Fibroblast of skin of back (primary cell): ENCODE results near the gene VEGFA.

ENCODE experiments used
- DNase-seq: peaks from one replicate; pipeline ENCODE4 v3.0.0-alpha.2; 2013

Gene VEGFA

DNA sequence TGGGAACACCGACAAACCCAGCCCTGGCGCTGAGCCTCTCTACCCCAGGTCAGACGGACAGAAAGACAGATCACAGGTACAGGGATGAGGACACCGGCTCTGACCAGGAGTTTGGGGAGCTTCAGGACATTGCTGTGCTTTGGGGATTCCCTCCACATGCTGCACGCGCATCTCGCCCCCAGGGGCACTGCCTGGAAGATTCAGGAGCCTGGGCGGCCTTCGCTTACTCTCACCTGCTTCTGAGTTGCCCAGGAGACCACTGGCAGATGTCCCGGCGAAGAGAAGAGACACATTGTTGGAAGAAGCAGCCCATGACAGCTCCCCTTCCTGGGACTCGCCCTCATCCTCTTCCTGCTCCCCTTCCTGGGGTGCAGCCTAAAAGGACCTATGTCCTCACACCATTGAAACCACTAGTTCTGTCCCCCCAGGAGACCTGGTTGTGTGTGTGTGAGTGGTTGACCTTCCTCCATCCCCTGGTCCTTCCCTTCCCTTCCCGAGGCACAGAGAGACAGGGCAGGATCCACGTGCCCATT, 15.3 kb downstream of the VEGFA start:
- DNase-seq, result no peak

DNA sequence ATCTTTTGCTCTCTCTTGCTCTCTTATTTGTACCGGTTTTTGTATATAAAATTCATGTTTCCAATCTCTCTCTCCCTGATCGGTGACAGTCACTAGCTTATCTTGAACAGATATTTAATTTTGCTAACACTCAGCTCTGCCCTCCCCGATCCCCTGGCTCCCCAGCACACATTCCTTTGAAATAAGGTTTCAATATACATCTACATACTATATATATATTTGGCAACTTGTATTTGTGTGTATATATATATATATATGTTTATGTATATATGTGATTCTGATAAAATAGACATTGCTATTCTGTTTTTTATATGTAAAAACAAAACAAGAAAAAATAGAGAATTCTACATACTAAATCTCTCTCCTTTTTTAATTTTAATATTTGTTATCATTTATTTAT, 15.9 kb downstream of the VEGFA start:
- DNase-seq, result no peak

DNA sequence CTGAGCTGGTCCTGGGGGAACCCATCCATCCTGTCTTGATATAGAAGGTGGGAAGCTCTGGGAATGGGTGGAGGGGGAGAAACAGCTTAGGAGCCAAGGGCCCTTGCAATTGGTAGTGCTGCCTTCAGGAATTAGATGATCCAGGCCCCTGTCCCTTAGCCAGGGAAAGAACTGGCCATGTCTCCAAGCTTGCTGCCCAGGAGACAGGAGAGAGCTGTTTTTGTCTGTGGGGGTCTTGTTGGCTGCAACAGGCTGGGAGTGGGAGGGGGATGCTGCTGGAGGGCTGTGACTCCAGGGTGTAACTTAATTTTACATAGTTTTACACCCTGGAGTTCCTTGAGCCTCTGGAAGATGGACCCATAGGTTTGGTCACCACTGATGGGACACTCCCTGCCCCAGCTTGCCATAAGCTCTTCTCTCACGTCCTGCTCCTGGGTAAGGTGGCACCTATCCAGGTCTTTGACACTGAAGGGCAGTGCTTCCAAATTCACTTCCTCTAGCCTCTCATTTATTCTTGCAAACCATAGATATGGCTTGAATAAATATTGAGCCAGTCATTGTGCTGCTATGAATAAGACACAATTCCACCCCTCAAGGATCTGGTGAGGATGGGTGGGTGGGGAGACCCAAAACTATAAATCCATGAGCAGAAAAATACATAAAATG, 16.8 kb downstream of the VEGFA start:
- peak; percentile 27 for DNase-seq

DNA sequence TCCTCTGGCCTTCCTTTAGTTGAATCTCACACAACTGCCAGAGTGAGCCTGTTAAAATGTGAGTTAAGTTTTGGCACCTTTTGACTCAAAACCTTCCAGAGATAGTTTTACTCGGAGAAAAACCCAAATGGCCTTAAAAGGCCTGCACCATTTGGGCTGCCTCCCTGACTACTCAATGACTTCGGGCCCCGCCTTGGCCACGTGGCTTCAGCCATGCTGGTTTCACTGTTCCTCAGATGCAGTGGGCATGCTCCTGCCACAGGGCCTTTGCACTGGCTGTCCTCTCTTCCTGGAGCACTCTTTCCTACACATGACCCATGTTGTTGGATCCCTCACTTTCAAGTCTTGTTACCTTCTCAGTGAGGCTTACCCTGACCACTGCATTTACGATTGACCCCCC, 18.3 kb downstream of the VEGFA start:
- peak; percentile 25 for DNase-seq

DNA sequence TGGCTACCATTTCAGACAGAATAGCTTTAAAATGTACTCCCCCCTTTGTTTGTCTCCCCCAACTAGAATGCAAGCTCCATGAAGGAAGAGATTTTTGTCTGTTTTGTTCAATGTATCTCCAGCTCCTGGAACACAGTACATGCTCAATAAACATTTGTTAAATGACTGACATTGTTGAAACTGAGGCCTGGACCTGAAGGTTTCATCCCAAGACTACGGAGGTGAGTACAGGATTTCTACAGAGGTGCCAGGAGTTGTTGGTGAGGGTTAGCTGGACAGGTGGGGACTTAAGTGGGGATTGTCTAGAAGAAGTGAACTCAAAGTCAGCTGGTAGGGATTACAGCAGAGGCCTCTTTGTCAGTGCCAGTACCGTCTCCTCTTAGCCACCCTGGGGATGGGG, 19.4 kb downstream of the VEGFA start:
- DNase-seq, result no peak

DNA sequence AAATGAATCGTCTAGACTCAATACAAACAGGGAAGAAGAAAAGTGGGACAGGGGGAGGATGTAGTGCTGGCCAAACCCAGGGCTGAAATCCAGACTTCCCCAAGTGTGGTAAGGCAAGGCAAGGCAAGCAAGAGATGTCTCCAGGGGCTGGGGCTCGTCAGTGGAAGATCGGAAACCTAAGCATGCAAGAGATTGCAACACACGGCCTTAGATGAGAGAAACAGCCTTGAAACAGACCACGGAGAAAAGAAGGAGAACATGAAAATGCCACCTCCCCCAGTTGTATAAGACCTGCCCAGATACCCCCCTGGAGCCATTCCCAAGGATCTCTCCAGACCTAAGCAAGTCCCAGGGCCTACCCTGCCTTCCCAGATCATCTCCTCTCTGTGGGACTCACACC, 20.0 kb downstream of the VEGFA start:
- peak; percentile 33 for DNase-seq

DNA sequence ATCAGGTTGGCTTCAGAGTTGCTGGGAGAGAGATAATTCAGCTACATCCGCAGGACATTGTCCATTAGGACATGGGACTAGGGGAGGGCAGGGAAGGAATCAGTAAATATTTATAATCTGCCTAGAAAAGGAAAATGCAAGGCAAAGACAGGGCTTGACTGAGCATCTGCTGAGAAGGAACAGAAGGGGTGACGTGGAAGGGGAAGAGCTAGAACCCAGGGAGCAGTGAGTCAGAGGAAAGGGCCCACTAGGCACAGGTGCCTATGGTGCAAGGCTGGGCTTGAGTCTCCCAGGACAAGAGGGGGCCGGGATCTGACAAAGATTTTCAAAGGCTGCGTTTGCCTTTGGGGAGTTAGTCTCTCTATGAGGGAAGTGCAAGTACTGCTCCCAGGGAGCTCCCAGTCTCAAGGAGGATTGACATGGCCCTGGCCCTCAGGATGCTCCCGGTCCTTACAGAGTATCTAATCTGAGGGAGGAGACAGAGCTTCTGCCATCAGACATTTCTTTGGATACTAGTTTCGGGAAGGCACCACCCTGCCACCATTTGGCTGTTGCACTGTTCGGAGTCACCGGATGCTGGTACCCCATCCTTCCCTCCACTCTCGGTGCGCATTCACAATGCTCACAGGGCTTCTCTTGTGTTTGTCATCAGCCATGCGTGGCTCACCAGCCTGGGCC, 21.9 kb downstream of the VEGFA start:
- no peak for DNase-seq

DNA sequence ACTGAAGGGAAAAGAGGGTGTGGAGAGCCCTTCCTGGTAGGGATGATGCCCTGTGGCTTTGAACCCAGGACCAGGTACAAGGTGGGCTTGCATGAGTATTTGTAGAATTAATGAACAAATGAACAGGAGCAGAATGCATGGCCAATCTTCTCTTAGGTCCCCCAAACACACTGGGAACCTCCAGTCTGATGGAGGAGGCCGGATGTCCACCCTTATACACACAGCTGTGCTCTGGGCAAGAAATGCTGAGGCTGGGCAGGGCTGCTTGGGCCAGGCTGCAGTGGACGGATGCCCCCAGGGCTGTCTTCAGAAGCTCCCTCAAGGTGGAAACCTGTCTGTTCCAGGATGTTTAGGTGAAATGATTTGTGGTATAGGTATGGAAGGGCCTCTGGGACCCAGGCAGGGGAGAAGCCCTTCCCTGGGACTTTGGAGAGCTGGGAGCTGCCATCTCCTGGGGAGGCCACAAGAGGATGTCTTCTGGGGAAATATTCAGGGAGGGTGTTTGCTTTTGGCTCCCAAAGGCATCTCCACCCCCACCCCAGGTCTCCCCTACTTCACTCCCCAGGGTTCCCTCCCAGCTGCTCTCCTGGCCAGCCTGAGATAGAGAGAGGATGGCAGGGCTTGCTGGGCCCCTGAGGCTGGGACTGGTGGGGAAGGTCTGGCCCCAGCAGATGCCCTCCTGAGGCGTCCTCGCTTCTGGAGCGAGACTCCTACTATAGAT, 23.3 kb downstream of the VEGFA start:
- DNase-seq, result no peak

DNA sequence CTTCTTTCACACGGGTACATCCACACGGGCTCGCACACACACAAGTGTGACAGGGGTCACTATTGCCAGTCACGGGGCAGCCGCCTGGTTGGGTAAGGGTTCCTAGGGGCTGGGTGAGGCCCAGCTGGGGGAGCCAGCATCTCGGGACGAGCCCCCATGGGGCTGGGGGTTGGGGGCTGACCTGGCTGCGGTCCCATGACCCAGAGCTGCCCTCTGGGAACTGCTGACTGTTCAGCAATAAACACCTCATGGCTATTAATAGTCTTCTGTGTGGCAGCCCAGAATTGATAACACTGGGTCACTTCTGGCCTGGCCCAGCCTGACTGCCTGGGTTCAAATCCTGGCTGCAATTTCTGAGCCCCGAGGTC, 23.8 kb downstream of the VEGFA start:
- DNase-seq, result no peak

DNA sequence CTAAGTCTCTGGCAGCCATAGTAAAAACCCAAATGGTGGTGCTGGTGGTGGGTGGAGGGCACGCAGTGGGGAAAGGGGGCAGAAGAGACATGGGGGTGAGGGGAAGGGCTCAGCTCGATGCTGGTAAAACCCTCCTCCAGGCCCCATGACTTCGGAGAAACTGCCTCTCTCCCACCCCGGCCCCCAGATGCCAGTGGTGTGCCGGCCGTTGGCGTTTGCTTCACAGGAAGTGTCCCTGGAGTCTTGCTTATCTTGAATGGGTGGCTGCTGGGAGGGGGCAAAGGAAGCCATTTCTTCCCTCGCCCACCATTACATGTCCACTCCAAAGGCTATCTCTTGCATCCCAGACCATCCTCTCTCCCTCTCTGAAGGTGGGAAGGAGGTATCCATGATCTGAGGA, 25.4 kb downstream of the VEGFA start:
- no peak for DNase-seq

DNA sequence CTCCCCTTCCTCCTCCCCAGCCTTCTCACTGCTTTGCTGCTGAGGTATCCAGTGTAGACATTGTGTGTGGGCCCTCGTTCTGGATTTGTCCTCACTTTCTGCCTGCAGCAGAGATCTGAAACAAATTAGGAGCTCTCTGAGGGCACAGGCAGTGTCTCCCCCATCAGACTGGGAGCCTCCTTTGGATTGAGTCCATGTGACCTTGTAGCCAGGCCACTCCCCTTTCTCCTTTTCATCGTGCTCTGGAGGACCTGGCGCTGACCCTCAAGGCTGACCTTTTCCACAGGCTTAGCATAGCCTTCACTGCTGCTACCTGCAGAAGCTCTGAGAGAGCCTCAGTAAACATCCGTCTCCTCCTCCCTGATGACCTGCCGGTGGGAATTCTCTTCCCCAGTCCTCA, 26.2 kb downstream of the VEGFA start:
- DNase-seq, result no peak

DNA sequence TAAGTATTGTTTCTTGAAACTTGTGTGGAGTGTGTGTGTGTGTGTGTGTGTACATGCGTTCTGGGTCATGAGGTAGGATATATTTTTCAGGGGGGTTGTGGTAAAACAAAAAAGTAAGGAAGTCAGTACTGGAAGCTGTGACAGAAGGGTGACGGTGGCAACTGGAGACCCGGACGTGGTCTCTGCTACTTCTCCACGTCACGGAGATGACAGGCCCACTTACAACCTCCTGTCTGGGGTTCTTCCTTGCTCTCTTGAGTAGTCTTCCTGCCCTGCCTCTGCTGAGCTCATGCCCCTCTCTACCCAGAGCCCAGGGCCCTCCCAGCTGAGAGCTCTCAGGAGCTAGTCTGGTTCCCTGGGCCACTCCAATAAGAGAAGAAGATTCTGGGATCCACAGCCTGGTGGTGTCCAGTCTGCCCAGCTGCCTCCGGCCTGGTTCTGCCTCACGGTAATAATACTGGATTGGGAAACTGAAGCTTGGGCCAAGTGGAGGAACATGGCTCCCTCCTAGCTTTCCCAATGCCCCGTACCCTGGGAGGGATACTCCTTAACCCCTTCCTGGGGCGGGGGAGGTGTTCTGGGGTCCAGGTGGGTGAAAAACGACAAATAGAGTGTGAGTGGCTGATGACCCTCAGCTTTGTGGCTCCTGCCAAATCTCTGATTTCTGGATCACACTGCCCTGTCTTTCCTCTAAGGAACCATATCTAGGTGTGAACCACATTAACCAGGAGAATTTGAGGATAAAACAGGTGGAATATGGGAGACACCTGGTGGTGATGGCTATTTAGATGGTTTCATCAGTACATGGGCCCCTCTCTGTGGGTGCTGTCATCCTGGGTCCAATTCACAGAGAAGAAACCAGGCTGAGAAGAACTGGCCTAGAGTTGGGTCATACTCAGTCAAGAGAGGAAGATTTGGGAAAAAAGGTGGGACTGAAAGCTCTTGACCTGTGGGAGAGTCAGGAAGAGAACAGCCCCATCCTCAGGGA, 27.2 kb downstream of the VEGFA start:
- DNase-seq, result no peak

DNA sequence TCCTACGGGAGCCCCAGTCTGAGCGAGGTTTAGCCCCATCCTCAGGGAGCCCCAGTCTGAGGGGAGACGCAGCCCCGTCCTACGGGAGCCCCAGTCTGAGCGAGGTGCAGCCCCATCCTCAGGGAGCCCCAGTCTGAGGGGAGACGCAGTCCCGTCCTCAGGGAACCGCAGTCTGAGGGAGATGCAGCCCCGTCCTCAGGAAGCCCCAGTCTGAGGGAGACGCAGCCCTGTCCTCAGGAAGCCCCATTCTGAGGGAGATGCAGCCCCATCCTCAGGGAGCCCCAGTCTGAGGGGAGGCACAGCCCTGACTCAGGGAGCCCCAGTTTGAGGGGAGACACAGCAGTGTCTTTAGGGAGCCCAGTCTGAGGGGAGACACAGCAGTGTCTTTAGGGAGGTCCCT, 27.9 kb downstream of the VEGFA start:
- DNase-seq, result no peak

DNA sequence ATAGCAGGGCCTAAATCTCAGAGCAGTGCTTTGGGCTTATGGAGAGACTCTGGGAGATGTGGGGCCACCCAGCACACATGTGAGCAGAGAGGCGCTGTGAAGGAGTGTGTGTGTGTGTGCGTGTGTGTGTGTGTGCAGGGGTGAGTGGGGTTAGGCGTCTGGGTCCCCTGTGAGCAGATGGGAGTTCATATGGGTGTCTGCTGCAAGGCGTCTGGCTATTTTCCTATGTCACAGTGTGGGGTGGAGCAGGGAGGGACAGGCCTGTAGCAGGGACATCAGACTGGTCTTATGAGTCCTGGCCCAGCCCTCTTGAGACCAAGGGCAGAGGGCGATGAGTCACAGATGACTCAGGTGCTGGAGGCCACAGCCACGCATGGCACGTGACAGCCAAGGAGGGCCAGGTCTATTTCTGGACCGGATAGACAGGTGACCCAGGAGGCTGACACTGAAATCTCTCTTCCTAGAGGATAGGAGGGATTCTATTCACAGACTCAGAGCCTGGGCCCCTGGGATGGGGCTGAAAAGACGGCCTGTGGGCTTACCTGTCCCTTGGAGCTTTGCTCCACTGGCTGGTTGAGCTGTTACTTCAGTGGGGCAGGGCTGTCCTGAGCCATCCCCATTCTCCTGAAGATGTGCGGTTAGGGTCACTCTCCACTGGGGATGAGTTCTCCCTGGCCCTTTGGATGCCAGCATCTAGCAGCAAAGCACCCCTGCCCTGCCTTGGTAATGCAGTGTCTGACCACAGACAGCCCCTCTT, 28.9 kb downstream of the VEGFA start:
- DNase-seq, result peak; percentile 59

DNA sequence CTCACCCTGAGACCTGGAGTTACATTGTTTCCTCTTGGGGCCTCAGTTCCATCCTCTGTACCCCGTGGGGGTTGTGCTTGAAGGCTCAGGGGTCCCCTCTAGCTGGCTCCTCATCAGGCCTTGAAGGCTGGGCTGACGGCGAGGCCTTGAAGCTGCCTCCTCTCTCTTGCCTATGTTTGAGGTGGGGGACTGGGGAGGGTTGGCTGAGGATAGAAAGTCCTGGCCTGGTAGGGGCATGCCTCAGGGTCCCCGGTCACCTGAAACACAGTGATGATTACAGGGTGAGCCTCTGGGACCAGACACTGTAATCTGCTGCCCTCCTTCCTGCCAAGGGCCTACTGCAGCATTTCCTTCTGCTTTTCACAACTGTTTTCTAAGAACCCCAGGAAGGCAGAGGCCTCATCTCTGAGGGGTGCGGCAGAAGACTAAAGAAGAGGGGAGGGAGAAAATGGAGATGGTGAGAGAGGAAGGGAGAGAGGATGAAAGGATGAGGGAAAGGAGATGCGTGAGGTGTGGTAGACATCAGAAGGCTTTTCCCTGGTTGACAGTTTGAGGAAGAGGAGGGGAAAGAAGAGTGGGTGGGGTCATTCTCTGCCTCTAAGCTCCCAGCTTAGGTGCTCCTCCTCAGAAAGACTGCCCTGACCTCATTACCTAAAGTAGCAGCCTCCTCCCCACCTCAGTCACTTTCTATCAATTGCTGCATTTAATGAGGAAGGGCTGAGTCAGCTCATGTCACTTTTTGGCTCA, 29.7 kb downstream of the VEGFA start:
- no peak for DNase-seq

DNA sequence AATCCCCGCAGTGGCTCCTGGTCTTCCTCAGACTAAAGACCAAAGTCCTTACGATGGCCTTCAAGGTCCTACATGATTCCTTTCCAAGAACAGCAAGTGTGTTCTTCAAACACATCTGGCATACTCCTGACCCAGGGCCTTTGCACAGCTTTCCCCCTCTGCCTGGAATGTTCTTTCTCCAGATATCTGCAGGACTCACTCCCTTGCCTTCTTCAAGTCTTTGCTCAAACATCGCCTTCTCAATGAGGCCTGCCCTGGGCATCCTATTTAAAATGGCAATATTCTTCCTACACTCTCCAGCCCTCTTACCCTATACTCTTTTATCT, 30.2 kb downstream of the VEGFA start:
- DNase-seq, result no peak

DNA sequence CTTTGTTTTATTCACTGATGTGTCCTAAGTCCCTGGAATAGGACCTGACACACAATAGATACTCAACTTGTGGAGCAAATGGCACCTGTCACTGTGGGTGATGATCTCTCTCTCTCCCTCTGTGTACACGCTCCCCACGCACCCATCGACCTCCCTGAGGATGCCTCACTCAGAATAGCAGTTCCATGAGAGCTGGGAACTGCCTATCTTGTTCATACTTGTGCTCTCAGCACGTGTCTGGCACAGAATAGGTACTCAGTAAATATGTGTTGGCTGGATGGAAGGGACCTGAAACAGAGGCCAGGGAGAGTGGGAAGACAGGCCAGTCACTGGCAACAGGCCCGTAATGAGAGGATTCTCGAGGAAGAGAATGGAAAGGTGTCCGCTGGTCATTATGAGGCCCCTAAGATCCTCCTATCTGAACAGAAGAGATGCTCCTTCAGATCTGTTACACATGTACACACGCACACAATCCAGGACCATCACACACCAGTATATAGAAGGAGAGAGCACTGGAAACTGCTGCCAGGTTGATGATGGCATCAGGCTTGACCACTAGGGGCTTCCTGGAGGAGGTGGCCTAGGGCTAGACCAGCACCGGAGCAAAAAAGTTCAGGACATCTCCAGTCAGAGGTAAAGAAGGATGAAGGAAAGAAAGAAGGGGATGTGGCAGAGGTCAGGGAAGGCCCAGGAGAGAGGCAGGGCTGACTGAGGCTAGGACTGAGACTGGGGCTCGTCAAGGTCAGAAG, 30.9 kb downstream of the VEGFA start:
- no peak for DNase-seq

DNA sequence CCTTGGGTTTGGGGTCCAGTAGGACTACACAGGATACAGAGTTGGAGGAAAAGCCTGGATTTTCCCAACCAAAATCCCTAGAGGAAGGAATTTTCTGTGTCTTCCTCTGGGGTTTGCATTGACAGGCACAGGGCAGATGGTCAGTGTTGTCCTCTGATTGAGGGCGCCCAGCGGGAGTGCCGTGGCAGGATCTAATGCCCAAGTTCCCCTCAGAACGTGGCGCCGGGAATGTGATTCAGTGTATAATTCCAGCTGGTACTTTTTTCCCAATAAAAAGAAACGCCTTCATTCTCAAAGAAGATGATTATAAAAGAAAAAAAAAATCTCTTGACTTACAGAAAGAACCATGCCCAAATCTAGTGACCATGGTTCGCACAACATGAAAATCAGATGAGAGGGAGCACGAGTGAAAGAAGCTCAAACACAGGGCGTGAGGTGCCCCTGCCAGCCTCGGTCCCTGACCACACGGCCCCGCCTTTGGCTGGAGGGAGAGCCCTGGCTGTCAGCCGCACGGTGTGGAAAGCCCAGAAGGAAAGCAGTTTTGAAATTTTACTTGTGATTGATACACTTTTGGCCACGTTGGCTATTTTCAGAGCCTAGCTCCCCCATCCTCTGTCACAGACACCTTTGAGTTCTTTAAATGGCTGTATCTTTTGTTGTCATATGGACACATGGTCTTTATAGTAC, 31.6 kb downstream of the VEGFA start:
- no peak for DNase-seq

DNA sequence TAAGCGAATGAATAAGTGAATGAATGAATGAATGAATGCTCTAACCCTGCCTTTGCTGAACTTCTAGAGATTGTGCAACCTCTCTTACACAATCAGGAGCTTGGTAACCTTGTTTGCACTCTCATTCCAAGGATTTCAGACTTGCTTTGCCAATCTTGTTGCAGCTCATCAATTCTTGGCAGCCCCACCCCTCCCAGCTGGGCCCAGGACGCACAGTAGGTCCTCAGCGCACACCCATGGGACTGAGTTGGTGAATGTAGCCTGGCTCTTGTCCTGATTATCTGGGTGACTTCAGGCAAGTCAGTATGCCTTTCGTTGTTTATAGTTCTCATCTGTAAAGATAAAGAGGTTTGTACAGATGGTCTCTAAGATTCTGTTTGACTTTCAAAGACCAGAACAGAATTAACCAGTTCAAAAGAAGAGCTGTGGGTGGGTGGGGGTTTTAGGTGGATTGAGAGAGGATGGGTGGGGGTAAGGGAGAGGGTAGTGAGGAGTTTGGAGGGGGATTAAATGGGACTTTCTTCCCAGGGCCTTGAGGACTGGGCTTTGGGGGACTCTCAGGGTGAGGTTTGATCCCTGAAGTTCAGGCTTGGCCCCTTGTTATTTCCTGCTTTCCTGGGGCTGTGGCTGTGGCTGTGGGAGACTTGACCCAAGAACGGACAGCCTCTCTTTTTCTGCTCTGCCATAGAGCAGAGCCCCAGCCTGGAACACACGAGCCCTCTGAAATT, 33.2 kb downstream of the VEGFA start:
- DNase-seq, result no peak
